WTC11 (cell line): ENCODE measurements around the gene CORO2B. TPM values are rescaled to one million over a fixed set of nuclear protein-coding genes. Genes with fewer than 3 reads are reported as not detected.

Experiments
- ATAC-seq: fragments of 200-7000 bp; cut with Tn5 transposase; 2 replicates; pipeline ENCODE4 v1.10.0; 2021; ENCODE audit warnings: mild to moderate bottlenecking, moderate library complexity
- CTCF ChIA-PET: fragments of 300-600 bp; sonication (Branson Sonifier 250); formaldehyde crosslinking; loops from one replicate; lab custom pipeline; 2021; ENCODE audit warnings: antibody characterized with exemption; lab: Charles Lee
- POLR2A ChIA-PET: fragments of 350-600 bp; sonication (Branson Sonifier 250); formaldehyde crosslinking; loops from one replicate; lab custom pipeline; 2021; ENCODE audit warnings: antibody characterized with exemption; lab: Charles Lee
- DNase-seq: peaks from one replicate; pipeline ENCODE4 v3.0.0; 2021; ENCODE audit warnings: low spot score
- H3K27ac Mint-ChIP-seq: 2 replicates; pipeline ENCODE4 v1.8.0; 2021; ENCODE audit warnings: mixed read lengths
- H3K27me3 Mint-ChIP-seq: 2 replicates; pipeline ENCODE4 v1.8.0; 2021; ENCODE audit warnings: low read depth, mild to moderate bottlenecking, moderate library complexity, mixed read lengths
- H3K36me3 Mint-ChIP-seq: 2 replicates; pipeline ENCODE4 v1.8.0; 2021; ENCODE audit warnings: mixed read lengths
- H3K4me1 Mint-ChIP-seq: 2 replicates; pipeline ENCODE4 v1.8.0; 2022; ENCODE audit warnings: mixed read lengths
- H3K4me3 Mint-ChIP-seq: 2 replicates; pipeline ENCODE4 v1.8.0; 2021; ENCODE audit warnings: mild to moderate bottlenecking, moderate library complexity, mixed read lengths
- H3K9me3 Mint-ChIP-seq: 2 replicates; pipeline ENCODE4 v1.8.0; 2021; ENCODE audit warnings: mixed read lengths
- ETV6 ChIP-seq: sonication (generic); formaldehyde crosslinking; IDR thresholded peaks from 2 replicates; pipeline ENCODE4 v1.8.1; 2022; ENCODE audit warnings: mild to moderate bottlenecking, missing genetic modification reagents
- FOXP1 ChIP-seq: sonication (generic); formaldehyde crosslinking; IDR thresholded peaks from 2 replicates; pipeline ENCODE4 v1.8.0; 2022; ENCODE audit warnings: missing genetic modification reagents, mild to moderate bottlenecking, moderate library complexity, borderline replicate concordance
- MYBL2 ChIP-seq: sonication (generic); formaldehyde crosslinking; IDR thresholded peaks from 2 replicates; pipeline ENCODE4 v1.8.1; 2023; ENCODE audit warnings: mild to moderate bottlenecking, moderate library complexity, missing genetic modification reagents
- NR3C1 ChIP-seq: sonication (generic); formaldehyde crosslinking; conservative IDR thresholded peaks from 2 replicates; pipeline ENCODE4 v1.8.1; 2023; ENCODE audit warnings: low read depth, mild to moderate bottlenecking, missing genetic modification reagents
- SMAD4 ChIP-seq: sonication (generic); formaldehyde crosslinking; IDR thresholded peaks from 2 replicates; pipeline ENCODE4 v1.8.0; 2022; ENCODE audit warnings: mild to moderate bottlenecking, missing genetic modification reagents
- SP1 ChIP-seq: sonication (generic); formaldehyde crosslinking; conservative IDR thresholded peaks from 2 replicates; pipeline ENCODE4 v1.8.1; 2022; ENCODE audit warnings: missing genetic modification reagents
- TP53 ChIP-seq: sonication (generic); formaldehyde crosslinking; IDR thresholded peaks from 2 replicates; pipeline ENCODE4 v1.8.1; 2023; ENCODE audit warnings: mild to moderate bottlenecking, missing genetic modification reagents
- ZBTB21 ChIP-seq: sonication (generic); formaldehyde crosslinking; IDR thresholded peaks from 2 replicates; pipeline ENCODE4 v1.8.1; 2023; ENCODE audit warnings: mild to moderate bottlenecking, missing genetic modification reagents, borderline replicate concordance
- total RNA-seq: library from RNA; stranded (reverse); gene quantifications from 3 replicates; pipeline ENCODE4 v1.2.3, GENCODE V29; 2021
- TF ChIP-seq, protein P1 (sequence below): sonication (generic); formaldehyde crosslinking; conservative IDR thresholded peaks from 2 replicates; pipeline ENCODE4 v1.8.1; 2023; ENCODE audit warnings: mild to moderate bottlenecking, low read depth, missing genetic modification reagents, moderate library complexity
- TF ChIP-seq, protein P2 (sequence below): fragments of 250-450 bp; sonication (Bioruptor Pico); conservative IDR thresholded peaks from 2 replicates; pipeline ENCODE4 v1.9.0; 2021; ENCODE audit warnings: mild to moderate bottlenecking
- TF ChIP-seq, protein P3 (sequence below): fragments of 250-450 bp; sonication (Bioruptor Pico); IDR thresholded peaks from 2 replicates; pipeline ENCODE4 v1.9.0; 2021; ENCODE audit warnings: moderate library complexity, mild to moderate bottlenecking, inconsistent platforms, borderline replicate concordance
- TF ChIP-seq, protein P4 (sequence below): fragments of 200-600 bp; IDR thresholded peaks from 2 replicates; pipeline ENCODE4 v1.8.0; 2022; ENCODE audit warnings: antibody characterized with exemption
- TF ChIP-seq, protein P5 (sequence below): sonication (generic); formaldehyde crosslinking; IDR thresholded peaks from 2 replicates; pipeline ENCODE4 v1.8.0; 2022; ENCODE audit warnings: mild to moderate bottlenecking, missing genetic modification reagents
- TF ChIP-seq, protein P6 (sequence below): sonication (generic); formaldehyde crosslinking; IDR thresholded peaks from 2 replicates; pipeline ENCODE4 v1.8.0; 2022; ENCODE audit warnings: mild to moderate bottlenecking, missing genetic modification reagents
- TF ChIP-seq, protein P7 (sequence below): sonication (generic); formaldehyde crosslinking; IDR thresholded peaks from 2 replicates; pipeline ENCODE4 v1.8.1; 2023; ENCODE audit warnings: mild to moderate bottlenecking, missing genetic modification reagents, moderate library complexity
- TF ChIP-seq, protein P8 (sequence below): fragments of 250-450 bp; sonication (Bioruptor Pico); IDR thresholded peaks from 2 replicates; pipeline ENCODE4 v1.8.0; 2021; ENCODE audit warnings: mild to moderate bottlenecking

CORO2B gene
- total RNA-seq, 1 experiment from 2014 or later = 4.9 TPM

DNA sequence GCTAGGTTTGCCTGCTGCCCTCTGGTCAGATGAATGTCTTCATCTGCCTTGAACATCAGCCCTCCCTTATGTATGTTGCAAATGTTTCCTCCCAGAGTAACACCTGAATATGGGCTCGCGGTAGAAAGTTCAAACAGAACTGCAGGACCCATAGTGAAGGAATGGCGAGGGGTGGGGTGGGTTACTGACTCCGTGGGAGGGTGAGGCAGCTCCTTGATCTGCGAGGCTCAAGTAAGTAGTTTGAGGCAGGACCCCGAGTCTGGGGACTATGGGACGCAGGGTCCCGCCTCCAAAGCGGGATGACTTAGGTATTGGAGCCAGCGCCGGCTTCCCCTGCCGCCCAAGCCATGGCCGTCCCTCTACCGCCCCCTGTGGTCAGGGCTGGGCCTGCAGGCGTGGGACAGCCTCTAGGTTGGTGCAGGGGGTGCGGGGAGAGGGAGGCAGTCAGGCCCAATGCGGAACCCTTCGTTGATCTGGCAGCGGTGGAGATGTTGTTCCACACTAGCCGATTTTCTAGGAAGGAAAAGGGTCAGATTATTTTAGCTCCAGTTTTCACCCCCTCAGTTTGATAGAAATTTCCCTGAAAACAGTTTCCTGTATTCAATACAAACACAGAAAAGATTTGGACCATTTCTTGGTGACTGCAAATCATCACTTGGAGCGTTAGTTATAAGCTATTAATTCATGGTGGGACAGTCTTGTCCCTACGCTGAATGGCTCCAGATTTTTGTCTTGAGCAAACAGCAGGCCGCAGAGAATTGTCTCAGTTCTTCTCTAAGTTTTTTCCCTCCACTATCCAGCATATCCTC is 72.3 kb downstream of the CORO2B start:
- ChIA-PET CTCF (interaction anchor here (0.5 to 7.0 kb wide), 47 partner anchors 8 to 345 kb away, joined by 3 to 120 read pairs (median 5); no protein-coding TSS in a partner anchor), POLR2A (no interaction called here)
- Mint-ChIP-seq H3K36me3 (no peaks in the 10 kb centered on the region), H3K27ac (no peak overlapping the region; the same call in 1 of the 2 replicates), H3K27me3 (no peaks in the 10 kb centered on the region), H3K4me1 (peaks cover 43% of the 10 kb centered on the region), H3K9me3 (no peaks in the 10 kb centered on the region), H3K4me3 (peak overlapping the region; percentile 53)
- TF ChIP-seq SP1 (CRISPR knock-in tag) = 0 out of 2 replicates have a peak, but pooled peaks have one; percentile 42
- TF ChIP-seq, protein P1, sequence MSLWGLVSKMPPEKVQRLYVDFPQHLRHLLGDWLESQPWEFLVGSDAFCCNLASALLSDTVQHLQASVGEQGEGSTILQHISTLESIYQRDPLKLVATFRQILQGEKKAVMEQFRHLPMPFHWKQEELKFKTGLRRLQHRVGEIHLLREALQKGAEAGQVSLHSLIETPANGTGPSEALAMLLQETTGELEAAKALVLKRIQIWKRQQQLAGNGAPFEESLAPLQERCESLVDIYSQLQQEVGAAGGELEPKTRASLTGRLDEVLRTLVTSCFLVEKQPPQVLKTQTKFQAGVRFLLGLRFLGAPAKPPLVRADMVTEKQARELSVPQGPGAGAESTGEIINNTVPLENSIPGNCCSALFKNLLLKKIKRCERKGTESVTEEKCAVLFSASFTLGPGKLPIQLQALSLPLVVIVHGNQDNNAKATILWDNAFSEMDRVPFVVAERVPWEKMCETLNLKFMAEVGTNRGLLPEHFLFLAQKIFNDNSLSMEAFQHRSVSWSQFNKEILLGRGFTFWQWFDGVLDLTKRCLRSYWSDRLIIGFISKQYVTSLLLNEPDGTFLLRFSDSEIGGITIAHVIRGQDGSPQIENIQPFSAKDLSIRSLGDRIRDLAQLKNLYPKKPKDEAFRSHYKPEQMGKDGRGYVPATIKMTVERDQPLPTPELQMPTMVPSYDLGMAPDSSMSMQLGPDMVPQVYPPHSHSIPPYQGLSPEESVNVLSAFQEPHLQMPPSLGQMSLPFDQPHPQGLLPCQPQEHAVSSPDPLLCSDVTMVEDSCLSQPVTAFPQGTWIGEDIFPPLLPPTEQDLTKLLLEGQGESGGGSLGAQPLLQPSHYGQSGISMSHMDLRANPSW (CRISPR knock-in tag) = 0 out of 2 replicates have a peak, but pooled peaks have one; percentile 42
- TF ChIP-seq MYBL2 (CRISPR knock-in tag) = no peak
- peak; percentile 55; the same call in 1 of the 2 replicates for TF ChIP-seq FOXP1
- TF ChIP-seq SMAD4 (CRISPR knock-in tag) = no peak
- TF ChIP-seq, protein P2, sequence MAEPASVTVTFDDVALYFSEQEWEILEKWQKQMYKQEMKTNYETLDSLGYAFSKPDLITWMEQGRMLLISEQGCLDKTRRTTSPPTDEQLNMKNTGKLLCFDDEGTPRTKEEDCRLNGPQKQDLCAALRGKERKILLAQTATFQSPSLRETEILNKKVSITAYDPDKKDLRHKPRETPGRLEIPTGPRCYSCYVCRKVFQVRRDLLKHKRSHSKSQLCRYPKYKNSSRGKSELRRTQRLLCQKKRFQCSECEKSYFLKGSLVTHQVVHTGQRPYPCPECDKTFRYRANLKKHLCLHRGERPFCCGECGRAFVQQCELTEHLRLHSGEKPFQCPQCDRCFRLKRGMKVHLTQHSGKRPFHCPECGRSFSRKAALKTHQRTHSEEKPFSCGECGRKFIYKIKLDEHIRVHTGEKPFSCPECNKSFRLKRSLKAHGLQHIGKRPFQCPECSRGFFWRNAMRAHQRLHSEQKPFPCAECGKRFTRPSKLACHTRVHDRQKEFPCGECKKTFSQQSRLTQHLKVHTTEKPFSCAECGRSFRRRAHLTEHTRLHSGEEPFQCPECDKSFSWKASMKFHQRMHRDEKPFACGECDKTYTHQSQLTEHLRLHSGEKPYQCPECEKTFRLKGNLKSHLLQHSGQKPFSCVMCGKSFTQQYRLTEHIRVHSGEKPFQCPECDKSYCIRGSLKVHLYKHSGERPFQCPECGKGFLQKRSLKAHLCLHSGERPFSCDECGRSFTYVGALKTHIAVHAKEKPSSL = no peak
- no peak for TF ChIP-seq TP53 (CRISPR knock-in tag)
- TF ChIP-seq, protein P3, sequence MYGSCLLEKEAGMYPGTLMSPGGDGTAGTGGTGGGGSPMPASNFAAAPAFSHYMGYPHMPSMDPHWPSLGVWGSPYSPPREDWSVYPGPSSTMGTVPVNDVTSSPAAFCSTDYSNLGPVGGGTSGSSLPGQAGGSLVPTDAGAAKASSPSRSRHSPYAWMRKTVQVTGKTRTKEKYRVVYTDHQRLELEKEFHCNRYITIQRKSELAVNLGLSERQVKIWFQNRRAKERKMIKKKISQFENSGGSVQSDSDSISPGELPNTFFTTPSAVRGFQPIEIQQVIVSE = no peak
- TF ChIP-seq, protein P4, sequence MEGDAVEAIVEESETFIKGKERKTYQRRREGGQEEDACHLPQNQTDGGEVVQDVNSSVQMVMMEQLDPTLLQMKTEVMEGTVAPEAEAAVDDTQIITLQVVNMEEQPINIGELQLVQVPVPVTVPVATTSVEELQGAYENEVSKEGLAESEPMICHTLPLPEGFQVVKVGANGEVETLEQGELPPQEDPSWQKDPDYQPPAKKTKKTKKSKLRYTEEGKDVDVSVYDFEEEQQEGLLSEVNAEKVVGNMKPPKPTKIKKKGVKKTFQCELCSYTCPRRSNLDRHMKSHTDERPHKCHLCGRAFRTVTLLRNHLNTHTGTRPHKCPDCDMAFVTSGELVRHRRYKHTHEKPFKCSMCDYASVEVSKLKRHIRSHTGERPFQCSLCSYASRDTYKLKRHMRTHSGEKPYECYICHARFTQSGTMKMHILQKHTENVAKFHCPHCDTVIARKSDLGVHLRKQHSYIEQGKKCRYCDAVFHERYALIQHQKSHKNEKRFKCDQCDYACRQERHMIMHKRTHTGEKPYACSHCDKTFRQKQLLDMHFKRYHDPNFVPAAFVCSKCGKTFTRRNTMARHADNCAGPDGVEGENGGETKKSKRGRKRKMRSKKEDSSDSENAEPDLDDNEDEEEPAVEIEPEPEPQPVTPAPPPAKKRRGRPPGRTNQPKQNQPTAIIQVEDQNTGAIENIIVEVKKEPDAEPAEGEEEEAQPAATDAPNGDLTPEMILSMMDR = peak; percentile 97
- TF ChIP-seq, protein P5, sequence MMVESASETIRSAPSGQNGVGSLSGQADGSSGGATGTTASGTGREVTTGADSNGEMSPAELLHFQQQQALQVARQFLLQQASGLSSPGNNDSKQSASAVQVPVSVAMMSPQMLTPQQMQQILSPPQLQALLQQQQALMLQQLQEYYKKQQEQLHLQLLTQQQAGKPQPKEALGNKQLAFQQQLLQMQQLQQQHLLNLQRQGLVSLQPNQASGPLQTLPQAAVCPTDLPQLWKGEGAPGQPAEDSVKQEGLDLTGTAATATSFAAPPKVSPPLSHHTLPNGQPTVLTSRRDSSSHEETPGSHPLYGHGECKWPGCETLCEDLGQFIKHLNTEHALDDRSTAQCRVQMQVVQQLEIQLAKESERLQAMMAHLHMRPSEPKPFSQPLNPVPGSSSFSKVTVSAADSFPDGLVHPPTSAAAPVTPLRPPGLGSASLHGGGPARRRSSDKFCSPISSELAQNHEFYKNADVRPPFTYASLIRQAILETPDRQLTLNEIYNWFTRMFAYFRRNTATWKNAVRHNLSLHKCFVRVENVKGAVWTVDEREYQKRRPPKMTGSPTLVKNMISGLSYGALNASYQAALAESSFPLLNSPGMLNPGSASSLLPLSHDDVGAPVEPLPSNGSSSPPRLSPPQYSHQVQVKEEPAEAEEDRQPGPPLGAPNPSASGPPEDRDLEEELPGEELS (CRISPR knock-in tag) = peak; percentile 49; the same call in 1 of the 2 replicates
- TF ChIP-seq ETV6 (CRISPR knock-in tag) = peak; percentile 77
- TF ChIP-seq, protein P6, sequence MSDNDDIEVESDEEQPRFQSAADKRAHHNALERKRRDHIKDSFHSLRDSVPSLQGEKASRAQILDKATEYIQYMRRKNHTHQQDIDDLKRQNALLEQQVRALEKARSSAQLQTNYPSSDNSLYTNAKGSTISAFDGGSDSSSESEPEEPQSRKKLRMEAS (CRISPR knock-in tag) = peak; percentile 47; the same call in 1 of the 2 replicates
- TF ChIP-seq ZBTB21 (CRISPR knock-in tag) = 0 out of 2 replicates have a peak, but pooled peaks have one; percentile 50
- TF ChIP-seq, protein P7, sequence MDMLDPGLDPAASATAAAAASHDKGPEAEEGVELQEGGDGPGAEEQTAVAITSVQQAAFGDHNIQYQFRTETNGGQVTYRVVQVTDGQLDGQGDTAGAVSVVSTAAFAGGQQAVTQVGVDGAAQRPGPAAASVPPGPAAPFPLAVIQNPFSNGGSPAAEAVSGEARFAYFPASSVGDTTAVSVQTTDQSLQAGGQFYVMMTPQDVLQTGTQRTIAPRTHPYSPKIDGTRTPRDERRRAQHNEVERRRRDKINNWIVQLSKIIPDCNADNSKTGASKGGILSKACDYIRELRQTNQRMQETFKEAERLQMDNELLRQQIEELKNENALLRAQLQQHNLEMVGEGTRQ (CRISPR knock-in tag) = peak; percentile 11; the same call in 1 of the 2 replicates
- TF ChIP-seq NR3C1 = peak; percentile 58; the same call in 1 of the 2 replicates
- TF ChIP-seq, protein P8, sequence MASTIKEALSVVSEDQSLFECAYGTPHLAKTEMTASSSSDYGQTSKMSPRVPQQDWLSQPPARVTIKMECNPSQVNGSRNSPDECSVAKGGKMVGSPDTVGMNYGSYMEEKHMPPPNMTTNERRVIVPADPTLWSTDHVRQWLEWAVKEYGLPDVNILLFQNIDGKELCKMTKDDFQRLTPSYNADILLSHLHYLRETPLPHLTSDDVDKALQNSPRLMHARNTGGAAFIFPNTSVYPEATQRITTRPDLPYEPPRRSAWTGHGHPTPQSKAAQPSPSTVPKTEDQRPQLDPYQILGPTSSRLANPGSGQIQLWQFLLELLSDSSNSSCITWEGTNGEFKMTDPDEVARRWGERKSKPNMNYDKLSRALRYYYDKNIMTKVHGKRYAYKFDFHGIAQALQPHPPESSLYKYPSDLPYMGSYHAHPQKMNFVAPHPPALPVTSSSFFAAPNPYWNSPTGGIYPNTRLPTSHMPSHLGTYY (CRISPR knock-in tag) = 0 out of 2 replicates have a peak, but pooled peaks have one; percentile 28
- peak; percentile 98 for DNase-seq
- peak; percentile 96 for ATAC-seq
